CD4-positive, alpha-beta T cell treated with Interleukin-6 at 100 ng/mL for 8 hours (primary cell): ENCODE measurements around the gene WFDC8.
"Not testable (repeated sequence)": the region's sequence is repeated elsewhere in the genome, so short reads cannot be mapped to it uniquely, and the experiment has no call there.

Experiments
- DNase-seq: peaks from one replicate; pipeline ENCODE4 v3.0.0-alpha.2; 2020; ENCODE audit warnings: mixed read lengths, low spot score

The WFDC8 gene

GRCh38 chr20:45579184-45579583 is at the start of gene WFDC8:
Gene WFDC8 (minus strand): TSS chr20:45579284. CDS start chr20:45579247, 37 bp downstream.
- DNase-seq = no peak

GRCh38 chr20:45626540-45626939 is 47.5 kb upstream of the WFDC8 start:
- DNase-seq = no peak

GRCh38 chr20:45621593-45621992 is 42.5 kb upstream of the WFDC8 start:
- DNase-seq = no peak

- DNase-seq = no peak
Measured at GRCh38 chr20:45617591-45617990, 38.5 kb upstream of the WFDC8 start.

GRCh38 chr20:45612314-45612713 is 33.2 kb upstream of the WFDC8 start:
- DNase-seq = no peak

- DNase-seq = no peak
Measured at GRCh38 chr20:45611054-45611453, 32.0 kb upstream of the WFDC8 start.

GRCh38 chr20:45607810-45608209 is 28.7 kb upstream of the WFDC8 start:
- DNase-seq = no peak

- no peak for DNase-seq
Measured at GRCh38 chr20:45595235-45595634, 16.2 kb upstream of the WFDC8 start.

GRCh38 chr20:45593498-45593897 is 14.4 kb upstream of the WFDC8 start:
- DNase-seq = no peak

GRCh38 chr20:45592574-45593189 is 13.6 kb upstream of the WFDC8 start:
- DNase-seq = peak; percentile 5

- DNase-seq = no peak
Measured at GRCh38 chr20:45589725-45590124, 10.6 kb upstream of the WFDC8 start.

GRCh38 chr20:45588800-45589199 is 9.7 kb upstream of the WFDC8 start:
- DNase-seq = no peak

- DNase-seq = not testable (repeated sequence)
Measured at GRCh38 chr20:45585986-45586385, 6.9 kb upstream of the WFDC8 start.

- DNase-seq = not testable (repeated sequence)
Measured at GRCh38 chr20:45584294-45584693, 5.2 kb upstream of the WFDC8 start.

- DNase-seq = no peak
Measured at GRCh38 chr20:45583502-45583901, 4.4 kb upstream of the WFDC8 start.

GRCh38 chr20:45581702-45582101 is 2.6 kb upstream of the WFDC8 start:
- DNase-seq = no peak

- no peak for DNase-seq
Measured at GRCh38 chr20:45578231-45578630, 853 bp downstream of the WFDC8 start.

- DNase-seq = no peak
Measured at GRCh38 chr20:45576995-45577394, 2.1 kb downstream of the WFDC8 start.

- DNase-seq = no peak
Measured at GRCh38 chr20:45575931-45576330, 3.2 kb downstream of the WFDC8 start.

- not testable (repeated sequence) for DNase-seq
Measured at GRCh38 chr20:45569650-45570049, 9.4 kb downstream of the WFDC8 start.

GRCh38 chr20:45564760-45565276 is 14.3 kb downstream of the WFDC8 start:
- DNase-seq = no peak

- no peak for DNase-seq
Measured at GRCh38 chr20:45555198-45555597, 23.9 kb downstream of the WFDC8 start.

GRCh38 chr20:45552456-45552855 is 26.6 kb downstream of the WFDC8 start:
- DNase-seq = no peak

GRCh38 chr20:45550765-45551164 is 28.3 kb downstream of the WFDC8 start:
- DNase-seq = no peak
